UCSD-AML1 (cell line): ENCODE measurements around the gene PTPRH.

Source experiments
- DNase-seq: peaks from one replicate; lab custom pipeline; 2025; ENCODE audit not compliant: unreplicated experiment; lab: John Stamatoyannopoulos, UW

Gene PTPRH

GRCh38 chr19:55136399-55137102 lies 72.8 kb downstream of the PTPRH start:
- DNase-seq: no peak

GRCh38 chr19:55134736-55135135 lies 74.6 kb downstream of the PTPRH start:
- no peak for DNase-seq

- no peak for DNase-seq
Observed at GRCh38 chr19:55133639-55134444, 75.5 kb downstream of the PTPRH start.

- DNase-seq: no peak
Observed at GRCh38 chr19:55132453-55133129, 76.7 kb downstream of the PTPRH start.

GRCh38 chr19:55131421-55131820 lies 77.9 kb downstream of the PTPRH start:
- DNase-seq: no peak
